ENCODE results near the gene MICALL1.

GRCh38 chr22:37961062-37961461 lies 55.0 kb downstream of the MICALL1 start:
- no peak for TF ChIP-seq SIN3A (IDR thresholded peaks at IDR 0.05; ENCODE audit: borderline replicate concordance, insufficient read depth, low read length)
- TF ChIP-seq TAF1 (IDR thresholded peaks at IDR 0.05; ENCODE audit: borderline replicate concordance, insufficient read depth, low read length) = no peak
- no peak for TF ChIP-seq POLR2AphosphoS5 (IDR thresholded peaks at IDR 0.05; ENCODE audit: low read depth, low read length)
- no peak for TF ChIP-seq REST (IDR thresholded peaks at IDR 0.05; ENCODE audit: insufficient read depth in 1 of 2, low read depth in 2 of 2, low read length in 2 of 2)
- TF ChIP-seq FOXP2 (optimal IDR thresholded peaks at IDR 0.05; ENCODE audit: borderline replicate concordance, extremely low read depth, extremely low read length, insufficient read depth) = no peak
